ENCODE measurements around the gene SPOCK1. TPM values are rescaled to one million over a fixed set of nuclear protein-coding genes. Genes with fewer than 3 reads are reported as not detected.
A peak's percentile ranks its signal among the peaks of the same experiment; 100 is the strongest.

The SPOCK1 gene
- total RNA-seq, 1 donor, result 231 TPM

DNA sequence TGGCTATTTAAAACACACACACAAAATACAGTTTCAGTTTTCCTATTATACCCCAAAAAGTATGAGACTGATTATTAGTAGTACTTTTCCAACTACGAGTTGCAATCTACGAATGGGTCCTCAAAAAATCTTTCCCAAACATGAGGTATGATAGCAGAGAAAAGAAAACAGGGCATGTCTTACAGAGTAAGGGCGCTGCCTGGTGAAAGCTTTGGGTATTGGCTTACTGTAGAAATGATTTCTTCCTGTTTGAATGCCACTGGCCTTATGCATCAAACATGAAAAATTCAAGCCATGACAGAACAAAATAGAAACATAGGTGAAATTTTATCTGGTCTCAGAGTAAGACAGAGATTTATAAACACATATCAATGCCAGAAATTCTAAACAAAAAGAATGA, 448.0 kb downstream of the SPOCK1 start:
- Histone ChIP-seq H3K36me3 (ENCODE audit: insufficient read depth, low read length) (no peaks in the 10 kb centered on the region), H3K4me2 (ENCODE audit: insufficient read depth, low read length) (no peak overlapping the region), H3K27me3 (ENCODE audit: insufficient read depth, low read length) (no peaks in the 10 kb centered on the region), H3K27ac (ENCODE audit: low read depth, low read length) (no peak overlapping the region), H3K9me3 (ENCODE audit: low read depth, low read length) (no peaks in the 10 kb centered on the region), H2AFZ (ENCODE audit: low read length) (no peak overlapping the region), H3K4me3 (ENCODE audit: insufficient read depth, low read length) (no peak overlapping the region), H3K4me1 (ENCODE audit: insufficient read depth, low read length) (no peaks in the 10 kb centered on the region), H4K20me1 (ENCODE audit: insufficient read depth, low read length) (peaks cover 14% of the 10 kb centered on the region), H3K79me2 (ENCODE audit: insufficient read depth, low read length) (no peaks in the 10 kb centered on the region)
- DNase-seq (ENCODE audit: insufficient read length, low spot score, missing footprints), result peak; percentile 85
- TF ChIP-seq, protein P1, sequence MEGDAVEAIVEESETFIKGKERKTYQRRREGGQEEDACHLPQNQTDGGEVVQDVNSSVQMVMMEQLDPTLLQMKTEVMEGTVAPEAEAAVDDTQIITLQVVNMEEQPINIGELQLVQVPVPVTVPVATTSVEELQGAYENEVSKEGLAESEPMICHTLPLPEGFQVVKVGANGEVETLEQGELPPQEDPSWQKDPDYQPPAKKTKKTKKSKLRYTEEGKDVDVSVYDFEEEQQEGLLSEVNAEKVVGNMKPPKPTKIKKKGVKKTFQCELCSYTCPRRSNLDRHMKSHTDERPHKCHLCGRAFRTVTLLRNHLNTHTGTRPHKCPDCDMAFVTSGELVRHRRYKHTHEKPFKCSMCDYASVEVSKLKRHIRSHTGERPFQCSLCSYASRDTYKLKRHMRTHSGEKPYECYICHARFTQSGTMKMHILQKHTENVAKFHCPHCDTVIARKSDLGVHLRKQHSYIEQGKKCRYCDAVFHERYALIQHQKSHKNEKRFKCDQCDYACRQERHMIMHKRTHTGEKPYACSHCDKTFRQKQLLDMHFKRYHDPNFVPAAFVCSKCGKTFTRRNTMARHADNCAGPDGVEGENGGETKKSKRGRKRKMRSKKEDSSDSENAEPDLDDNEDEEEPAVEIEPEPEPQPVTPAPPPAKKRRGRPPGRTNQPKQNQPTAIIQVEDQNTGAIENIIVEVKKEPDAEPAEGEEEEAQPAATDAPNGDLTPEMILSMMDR (IDR thresholded peaks at IDR 0.05; ENCODE audit: extremely low read depth, low read depth, low read length), result peak; percentile 20

DNA sequence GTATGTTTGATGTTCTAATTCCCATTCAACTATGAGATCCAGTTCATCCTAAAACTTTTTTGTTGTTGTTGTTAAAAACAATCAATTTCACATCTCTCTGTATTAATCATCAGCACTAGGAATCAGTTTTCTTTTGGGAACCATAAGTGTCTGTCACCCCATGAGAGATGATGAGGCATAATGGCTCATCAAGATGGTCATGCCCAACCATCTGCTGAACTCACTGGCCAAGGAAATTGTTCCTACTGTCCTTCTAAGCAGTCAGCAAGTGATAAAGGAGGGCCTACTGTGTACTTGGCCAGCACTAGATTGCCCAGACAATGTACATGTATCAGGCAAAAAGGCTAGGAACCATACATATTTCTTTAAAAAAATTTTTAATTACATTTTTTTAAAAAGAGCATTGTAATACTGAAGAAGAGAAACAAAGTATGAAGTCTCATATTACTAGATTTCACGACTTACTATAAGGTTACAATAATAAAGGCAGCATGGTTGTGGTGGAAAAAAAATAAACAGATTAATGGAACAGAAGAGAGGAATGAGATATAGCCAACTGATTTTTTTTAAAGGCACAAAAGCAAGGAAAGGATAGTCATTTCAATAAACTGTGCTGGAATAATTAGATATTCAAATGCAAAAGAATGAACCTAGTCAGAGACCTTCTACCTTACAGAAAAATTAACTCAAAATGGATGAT, 458.3 kb downstream of the SPOCK1 start:
- no peak for DNase-seq (ENCODE audit: insufficient read length, low spot score, missing footprints)
- H3K27ac ChIP-seq (ENCODE audit: low read depth, low read length), result peak overlapping the region; percentile 3
- no peaks in the 10 kb centered on the region for H3K36me3 ChIP-seq (ENCODE audit: insufficient read depth, low read length)
- H3K4me2 ChIP-seq (ENCODE audit: insufficient read depth, low read length), result no peak overlapping the region
- no peak overlapping the region for H3K4me3 ChIP-seq (ENCODE audit: insufficient read depth, low read length)
- no peaks in the 10 kb centered on the region for H3K79me2 ChIP-seq (ENCODE audit: insufficient read depth, low read length)
- H2AFZ ChIP-seq (ENCODE audit: low read length), result no peak overlapping the region
- no peaks in the 10 kb centered on the region for H3K27me3 ChIP-seq (ENCODE audit: insufficient read depth, low read length)
- TF ChIP-seq, protein P1 (IDR thresholded peaks at IDR 0.05; ENCODE audit: extremely low read depth, low read depth, low read length), result no peak
- peaks cover 12% of the 10 kb centered on the region for H3K4me1 ChIP-seq (ENCODE audit: insufficient read depth, low read length)
- H3K9me3 ChIP-seq (ENCODE audit: low read depth, low read length), result no peaks in the 10 kb centered on the region
- H4K20me1 ChIP-seq (ENCODE audit: insufficient read depth, low read length), result peaks cover 29% of the 10 kb centered on the region

DNA sequence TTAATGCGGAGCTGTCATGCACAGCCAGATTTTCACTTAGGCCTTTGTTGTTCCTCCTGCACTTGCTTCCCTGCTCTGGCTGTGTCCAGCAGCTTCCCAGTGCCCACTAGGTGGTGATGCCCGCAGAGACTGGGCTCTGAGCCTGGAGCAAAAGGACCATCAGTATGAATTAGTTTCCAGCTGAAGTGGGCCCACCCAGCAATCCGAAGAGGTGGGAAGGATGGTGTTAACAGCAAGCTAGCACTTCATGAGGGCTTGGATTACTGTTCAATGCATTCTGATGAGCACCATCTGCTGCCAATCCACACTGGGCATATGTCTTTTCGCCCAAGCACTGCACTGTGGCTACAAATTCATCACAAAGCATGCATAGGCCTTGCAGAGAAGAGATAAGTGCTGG, 459.1 kb downstream of the SPOCK1 start:
- no peak for DNase-seq (ENCODE audit: insufficient read length, low spot score, missing footprints)
- Histone ChIP-seq H3K4me3 (ENCODE audit: insufficient read depth, low read length) (no peak overlapping the region), H3K4me1 (ENCODE audit: insufficient read depth, low read length) (peaks cover 17% of the 10 kb centered on the region), H3K79me2 (ENCODE audit: insufficient read depth, low read length) (no peaks in the 10 kb centered on the region), H2AFZ (ENCODE audit: low read length) (no peak overlapping the region), H4K20me1 (ENCODE audit: insufficient read depth, low read length) (peaks cover 35% of the 10 kb centered on the region), H3K4me2 (ENCODE audit: insufficient read depth, low read length) (no peak overlapping the region), H3K9me3 (ENCODE audit: low read depth, low read length) (no peaks in the 10 kb centered on the region), H3K27ac (ENCODE audit: low read depth, low read length) (no peak overlapping the region), H3K36me3 (ENCODE audit: insufficient read depth, low read length) (no peaks in the 10 kb centered on the region), H3K27me3 (ENCODE audit: insufficient read depth, low read length) (no peaks in the 10 kb centered on the region)
- TF ChIP-seq, protein P1 (IDR thresholded peaks at IDR 0.05; ENCODE audit: extremely low read depth, low read depth, low read length), result peak; percentile 23

DNA sequence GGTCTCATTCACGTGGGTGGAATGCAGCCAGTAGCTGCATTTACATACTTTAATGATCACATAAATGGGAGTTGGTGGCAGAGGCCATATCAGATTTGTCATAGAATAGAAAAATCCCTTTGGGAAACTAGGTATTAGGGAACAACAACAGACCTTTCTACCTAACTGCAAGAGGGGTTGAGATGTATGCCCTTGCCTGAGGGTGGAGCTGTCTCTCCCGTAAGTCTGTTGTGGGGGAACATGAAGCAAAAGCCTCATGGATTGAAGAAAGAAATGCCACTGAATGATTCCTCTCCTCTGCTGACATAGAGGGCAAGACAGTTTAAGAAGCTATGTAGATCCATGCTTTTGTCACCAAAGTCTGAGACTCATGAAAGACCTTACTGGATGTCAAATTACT, 461.3 kb downstream of the SPOCK1 start:
- no peak overlapping the region for H3K4me3 ChIP-seq (ENCODE audit: insufficient read depth, low read length)
- H3K9me3 ChIP-seq (ENCODE audit: low read depth, low read length), result no peaks in the 10 kb centered on the region
- no peak for DNase-seq (ENCODE audit: insufficient read length, low spot score, missing footprints)
- H4K20me1 ChIP-seq (ENCODE audit: insufficient read depth, low read length), result peaks cover 35% of the 10 kb centered on the region
- H3K27me3 ChIP-seq (ENCODE audit: insufficient read depth, low read length), result no peaks in the 10 kb centered on the region
- TF ChIP-seq, protein P1 (IDR thresholded peaks at IDR 0.05; ENCODE audit: extremely low read depth, low read depth, low read length), result no peak
- H3K36me3 ChIP-seq (ENCODE audit: insufficient read depth, low read length), result no peaks in the 10 kb centered on the region
- H2AFZ ChIP-seq (ENCODE audit: low read length), result no peak overlapping the region
- H3K27ac ChIP-seq (ENCODE audit: low read depth, low read length), result no peak overlapping the region
- peaks cover 17% of the 10 kb centered on the region for H3K4me1 ChIP-seq (ENCODE audit: insufficient read depth, low read length)
- no peaks in the 10 kb centered on the region for H3K79me2 ChIP-seq (ENCODE audit: insufficient read depth, low read length)
- H3K4me2 ChIP-seq (ENCODE audit: insufficient read depth, low read length), result no peak overlapping the region
